Neural crest cell (in vitro differentiated cells): ENCODE results near the gene NINJ2. TPM values are rescaled to one million over a fixed set of nuclear protein-coding genes. Genes with fewer than 3 reads are reported as not detected.
A peak's percentile ranks its signal among the peaks of the same experiment; 100 is the strongest.

ENCODE experiments used
- DNase-seq: peaks from one replicate; pipeline ENCODE4 v3.0.0; 2021; ENCODE audit warnings: low read depth, mixed read lengths, low spot score
- H3K27ac Mint-ChIP-seq: one replicate; pipeline ENCODE4 v1.8.0; 2021; ENCODE audit warnings: mild to moderate bottlenecking, mixed read lengths; ENCODE audit not compliant: unreplicated experiment
- H3K27me3 Mint-ChIP-seq: 2 replicates; pipeline ENCODE4 v1.8.0; 2021; ENCODE audit warnings: low read depth, mild to moderate bottlenecking, mixed read lengths
- H3K36me3 Mint-ChIP-seq: 2 replicates; pipeline ENCODE4 v1.8.0; 2021; ENCODE audit warnings: low read depth, mild to moderate bottlenecking, mixed read lengths
- H3K4me1 Mint-ChIP-seq: 2 replicates; pipeline ENCODE4 v1.8.0; 2021; ENCODE audit warnings: mixed read lengths
- H3K4me3 Mint-ChIP-seq: one replicate; pipeline ENCODE4 v1.8.0; 2021; ENCODE audit warnings: mild to moderate bottlenecking, mixed read lengths
- H3K9me3 Mint-ChIP-seq: 2 replicates; pipeline ENCODE4 v1.8.0; 2021; ENCODE audit warnings: mixed read lengths
- CTCF ChIP-seq: fragments of 200-600 bp; sonication (generic); conservative IDR thresholded peaks from 2 replicates; pipeline ENCODE4 v1.5.0; 2021; ENCODE audit warnings: antibody characterized with exemption, mild to moderate bottlenecking
- total RNA-seq: library from RNA; stranded (reverse); gene quantifications from 2 replicates; pipeline ENCODE4 v1.2.1, GENCODE V29; 2021

NINJ2 gene
- total RNA-seq, 1 donor from 2014 or later, result 0.42 TPM

GRCh38 chr12:543114-543451, 120.2 kb downstream of the NINJ2 start:
- Mint-ChIP-seq H3K36me3 (no peaks in the 10 kb centered on the region), H3K4me1 (peaks cover 29% of the 10 kb centered on the region), H3K27me3 (peaks cover 20% of the 10 kb centered on the region), H3K9me3 (no peaks in the 10 kb centered on the region), H3K4me3 (no peak overlapping the region), H3K27ac (no peak overlapping the region)
- TF ChIP-seq CTCF, result no peak
- DNase-seq, result no peak

GRCh38 chr12:542395-543113, 120.7 kb downstream of the NINJ2 start:
- Mint-ChIP-seq H3K27me3 (peaks cover 20% of the 10 kb centered on the region), H3K4me3 (no peak overlapping the region), H3K9me3 (no peaks in the 10 kb centered on the region), H3K4me1 (peaks cover 29% of the 10 kb centered on the region), H3K27ac (no peak overlapping the region), H3K36me3 (no peaks in the 10 kb centered on the region)
- DNase-seq, result peak; percentile 25
- no peak for TF ChIP-seq CTCF

GRCh38 chr12:541676-542324, 121.4 kb downstream of the NINJ2 start:
- peak overlapping the region; percentile 92 for H3K27ac Mint-ChIP-seq
- H3K4me1 Mint-ChIP-seq, result peaks cover 32% of the 10 kb centered on the region
- peak overlapping the region; percentile 9 for H3K4me3 Mint-ChIP-seq
- no peak for TF ChIP-seq CTCF
- DNase-seq, result no peak
- no peaks in the 10 kb centered on the region for H3K36me3 Mint-ChIP-seq
- H3K27me3 Mint-ChIP-seq, result peaks cover 17% of the 10 kb centered on the region
- H3K9me3 Mint-ChIP-seq, result no peaks in the 10 kb centered on the region

GRCh38 chr12:539540-540310, 123.5 kb downstream of the NINJ2 start:
- Mint-ChIP-seq H3K4me1 (peaks cover 35% of the 10 kb centered on the region), H3K4me3 (no peak overlapping the region), H3K9me3 (no peaks in the 10 kb centered on the region), H3K27me3 (peaks cover 4% of the 10 kb centered on the region), H3K27ac (peak overlapping the region; percentile 19), H3K36me3 (no peaks in the 10 kb centered on the region)
- no peak for TF ChIP-seq CTCF
- no peak for DNase-seq

GRCh38 chr12:538731-539539, 124.3 kb downstream of the NINJ2 start:
- no peak for TF ChIP-seq CTCF
- no peak overlapping the region for H3K27ac Mint-ChIP-seq
- no peak overlapping the region for H3K4me3 Mint-ChIP-seq
- H3K4me1 Mint-ChIP-seq, result peaks cover 31% of the 10 kb centered on the region
- H3K36me3 Mint-ChIP-seq, result no peaks in the 10 kb centered on the region
- no peak for DNase-seq
- H3K27me3 Mint-ChIP-seq, result no peaks in the 10 kb centered on the region
- no peaks in the 10 kb centered on the region for H3K9me3 Mint-ChIP-seq
